Measurements from ENCODE around the gene LMTK3.
A peak's percentile ranks its signal among the peaks of the same experiment; 100 is the strongest.

The LMTK3 gene

DNA sequence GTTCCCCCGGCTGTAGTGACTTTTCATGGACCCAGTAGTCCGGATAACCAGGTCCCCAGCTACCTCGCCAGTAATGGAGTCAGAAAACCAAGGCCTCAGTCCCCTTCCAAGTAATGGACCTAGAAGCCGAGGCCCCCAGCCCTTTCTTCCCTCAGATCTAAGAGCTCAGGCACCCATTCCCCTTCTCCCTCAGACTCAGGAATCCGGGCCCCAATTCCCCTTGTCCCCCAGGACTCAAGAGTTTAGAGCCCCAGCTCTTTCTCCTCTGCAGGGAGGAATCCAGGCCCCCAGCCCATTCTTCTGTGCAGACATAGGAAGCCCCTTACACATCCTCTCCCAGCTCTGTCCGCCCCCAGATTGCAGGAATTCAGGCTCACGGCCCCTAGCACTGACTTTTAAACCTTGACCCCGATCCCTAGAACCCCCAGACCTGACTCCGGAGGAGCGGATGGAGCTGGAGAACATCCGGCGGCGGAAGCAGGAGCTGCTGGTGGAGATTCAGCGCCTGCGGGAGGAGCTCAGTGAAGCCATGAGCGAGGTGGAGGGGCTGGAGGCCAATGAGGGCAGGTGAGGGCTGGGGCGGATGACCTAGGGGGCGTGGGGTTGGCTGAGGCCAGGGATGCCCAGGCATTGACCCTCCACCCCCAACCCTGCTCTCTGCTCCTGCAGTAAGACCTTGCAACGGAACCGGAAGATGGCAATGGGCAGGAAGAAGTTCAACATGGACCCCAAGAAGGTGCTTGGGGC, 41.5 kb downstream of the LMTK3 start:
- no peak for DNase-seq

DNA sequence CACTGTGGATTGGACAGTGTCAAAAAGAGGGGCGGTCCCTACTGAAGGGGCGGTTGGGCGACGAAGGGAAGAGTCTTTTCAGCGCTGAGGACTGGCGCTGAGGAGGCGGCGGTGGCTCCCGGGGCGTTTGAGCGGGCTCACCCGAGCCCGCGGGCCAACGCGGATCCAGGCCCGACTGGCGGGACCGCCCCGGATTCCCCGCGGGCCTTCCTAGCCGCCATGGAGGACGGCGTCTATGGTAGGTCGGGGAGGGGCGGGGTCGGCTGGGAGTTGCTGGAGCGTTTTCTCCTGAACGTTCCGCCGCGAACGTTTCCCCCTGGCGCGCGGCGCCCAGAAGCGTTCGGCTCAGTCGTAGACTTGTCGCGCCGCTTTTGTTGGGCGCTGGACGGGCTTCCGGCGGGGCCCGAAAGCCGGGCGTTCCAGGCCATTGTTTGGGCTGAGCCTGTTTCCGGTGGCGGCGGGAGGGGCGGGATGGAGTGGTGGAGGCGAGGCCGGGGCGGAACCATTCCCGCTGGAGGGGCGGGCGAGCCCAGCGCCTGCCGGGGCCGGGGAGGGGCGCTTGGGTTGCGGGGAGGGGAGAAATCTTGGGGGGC, 42.2 kb downstream of the LMTK3 start, which contains the start of gene CYTH2:
CYTH2 (plus strand) TSS at position 81 of the 593 bp plus-strand sequence; CDS start at position 220, 139 bp downstream.
- DNase-seq: peak; percentile 86

DNA sequence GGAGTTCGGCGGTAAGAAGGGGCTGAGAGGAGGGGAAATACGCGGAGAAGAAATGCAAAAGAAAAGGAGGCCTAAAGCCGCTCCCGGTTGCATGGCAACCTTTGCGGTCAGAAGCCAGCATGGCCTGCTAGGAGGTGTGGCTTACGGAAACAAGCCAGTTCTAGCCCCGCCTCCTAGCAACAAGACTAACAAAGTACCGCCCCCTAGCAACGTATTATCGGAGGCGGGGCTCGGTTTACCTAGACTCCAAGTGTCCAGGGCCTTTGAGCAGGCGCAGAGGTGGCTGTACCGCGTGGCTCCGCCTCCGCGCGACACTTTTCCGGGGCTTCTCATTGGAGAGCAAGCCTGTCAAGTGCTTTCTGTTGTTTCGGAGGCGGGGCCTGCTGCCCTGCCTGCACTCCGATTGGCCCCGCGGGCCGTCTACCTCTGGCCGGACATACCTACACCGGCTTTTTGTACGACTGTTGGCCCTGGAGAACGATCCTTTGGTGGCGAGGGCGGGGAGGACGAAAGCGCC, 42.8 kb downstream of the LMTK3 start:
- DNase-seq: peak; percentile 99

- DNase-seq: no peak
Measured at GRCh38 chr19:48466561-48467325, 44.9 kb downstream of the LMTK3 start.

DNA sequence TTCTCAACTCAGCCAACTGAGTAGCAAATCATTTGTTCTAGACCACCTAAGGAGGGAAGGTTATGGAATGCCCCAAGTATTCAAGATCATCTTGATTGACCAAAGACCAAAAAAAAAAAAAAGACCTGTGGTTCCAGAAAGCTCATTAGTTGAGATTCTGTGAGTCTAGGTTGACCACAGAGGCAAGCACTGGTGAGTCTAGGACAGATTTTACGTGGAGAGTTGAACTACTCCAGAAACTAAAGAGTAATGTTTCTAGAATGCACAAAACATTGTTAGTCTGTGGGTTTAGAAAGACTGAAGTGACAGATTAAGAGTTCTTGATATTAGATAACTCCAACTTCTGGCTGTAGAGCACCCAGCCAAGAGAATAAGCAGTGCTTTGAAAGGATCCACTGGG, 46.4 kb downstream of the LMTK3 start:
- DNase-seq: no peak

DNA sequence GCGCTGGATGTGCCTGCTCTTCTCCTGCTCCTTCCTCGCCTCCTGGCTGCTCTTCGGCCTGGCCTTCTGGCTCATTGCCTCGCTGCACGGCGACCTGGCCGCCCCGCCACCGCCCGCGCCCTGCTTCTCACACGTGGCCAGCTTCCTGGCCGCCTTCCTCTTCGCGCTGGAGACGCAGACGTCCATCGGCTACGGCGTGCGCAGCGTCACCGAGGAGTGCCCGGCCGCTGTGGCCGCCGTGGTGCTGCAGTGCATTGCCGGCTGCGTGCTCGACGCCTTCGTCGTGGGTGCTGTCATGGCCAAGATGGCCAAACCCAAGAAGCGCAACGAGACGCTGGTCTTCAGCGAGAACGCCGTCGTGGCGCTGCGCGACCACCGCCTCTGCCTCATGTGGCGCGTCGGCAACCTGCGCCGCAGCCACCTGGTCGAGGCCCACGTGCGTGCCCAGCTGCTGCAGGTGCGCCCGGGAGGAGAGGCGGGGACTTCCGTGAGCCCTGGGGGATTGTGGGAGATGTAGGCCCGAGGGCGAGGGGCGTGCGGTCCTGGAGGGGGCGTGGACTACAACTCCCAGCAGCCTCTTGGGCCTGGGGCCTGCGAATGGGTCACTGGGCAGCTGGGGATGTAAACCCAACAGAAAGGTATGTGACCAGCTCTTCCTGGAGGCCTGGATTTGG, 49.5 kb downstream of the LMTK3 start:
- DNase-seq: no peak

DNA sequence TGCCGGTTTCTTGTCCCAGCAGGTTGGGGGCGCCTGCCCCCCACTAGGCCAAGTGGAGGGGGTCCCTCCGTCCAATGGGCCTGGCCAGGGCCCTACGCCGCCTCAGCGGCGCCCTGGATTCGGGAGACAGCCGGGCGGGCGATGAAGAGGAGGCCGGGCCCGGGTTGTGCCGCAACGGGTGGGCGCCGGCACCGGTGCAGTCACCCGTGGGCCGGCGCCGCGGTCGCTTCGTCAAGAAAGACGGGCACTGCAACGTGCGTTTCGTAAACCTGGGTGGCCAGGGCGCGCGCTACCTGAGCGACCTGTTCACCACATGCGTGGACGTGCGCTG, 50.0 kb downstream of the LMTK3 start:
- DNase-seq: no peak

- DNase-seq: no peak
Measured at GRCh38 chr19:48458016-48458415, 53.6 kb downstream of the LMTK3 start.

DNA sequence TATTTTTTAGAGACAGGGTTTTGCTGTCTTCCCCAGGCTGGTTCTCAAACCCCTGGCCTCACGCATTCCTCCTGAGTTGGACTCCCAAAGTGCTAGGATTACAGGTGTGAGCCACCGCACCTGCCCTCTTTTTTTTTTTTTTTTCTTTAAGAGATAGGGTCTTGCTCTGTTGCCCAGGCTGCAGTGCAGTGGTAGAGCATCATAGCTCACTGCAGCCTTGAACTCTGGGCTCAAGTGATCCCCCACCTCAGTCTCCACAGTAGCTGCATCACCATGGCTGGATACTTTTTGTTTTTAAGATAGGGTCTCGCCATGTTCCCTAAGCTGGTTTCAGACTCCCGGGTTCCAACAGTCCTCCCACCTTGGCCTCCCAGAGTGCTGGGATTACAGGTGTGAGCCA, 54.8 kb downstream of the LMTK3 start:
- no peak for DNase-seq

DNA sequence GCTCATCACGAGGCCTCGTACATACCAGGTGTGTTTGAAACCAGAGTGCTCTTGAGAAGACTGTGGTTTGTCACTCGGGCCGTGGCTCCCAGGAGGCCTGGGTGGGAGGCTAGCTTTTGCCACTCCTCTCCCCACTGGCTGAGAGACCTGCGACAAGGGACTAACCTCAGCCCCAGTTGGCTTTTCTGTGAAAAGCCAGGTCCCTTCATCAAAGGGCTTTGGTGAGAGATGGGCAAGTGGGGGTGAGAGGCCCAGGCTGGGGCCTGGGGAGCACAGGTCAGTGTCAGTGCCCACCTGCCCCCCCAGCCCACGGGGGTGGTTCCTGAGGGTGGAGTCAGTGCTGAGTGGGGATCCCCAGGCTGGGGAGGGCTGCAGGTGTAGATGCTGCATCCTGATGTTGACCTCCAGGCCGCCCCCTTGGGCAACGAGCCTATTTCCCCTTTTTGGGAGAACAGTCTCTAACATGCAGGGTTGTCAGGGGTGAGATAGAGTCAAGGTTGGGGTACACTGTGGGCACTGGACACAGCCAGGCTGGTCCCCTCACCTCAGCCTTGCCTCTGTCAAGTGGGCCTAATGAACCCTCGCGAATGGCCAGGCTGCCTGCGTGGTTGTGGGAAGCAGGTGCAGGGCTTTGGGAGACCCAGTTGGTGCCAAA, 55.6 kb downstream of the LMTK3 start:
- no peak for DNase-seq

GRCh38 chr19:48455171-48455907, 56.3 kb downstream of the LMTK3 start, which contains the start of gene KCNJ14:
TSS of gene KCNJ14 (plus strand) at chr19:48455574. CDS start at chr19:48461725, 6,151 bp downstream.
- no peak for DNase-seq

GRCh38 chr19:48454150-48454730, 57.4 kb downstream of the LMTK3 start:
- DNase-seq: no peak

DNA sequence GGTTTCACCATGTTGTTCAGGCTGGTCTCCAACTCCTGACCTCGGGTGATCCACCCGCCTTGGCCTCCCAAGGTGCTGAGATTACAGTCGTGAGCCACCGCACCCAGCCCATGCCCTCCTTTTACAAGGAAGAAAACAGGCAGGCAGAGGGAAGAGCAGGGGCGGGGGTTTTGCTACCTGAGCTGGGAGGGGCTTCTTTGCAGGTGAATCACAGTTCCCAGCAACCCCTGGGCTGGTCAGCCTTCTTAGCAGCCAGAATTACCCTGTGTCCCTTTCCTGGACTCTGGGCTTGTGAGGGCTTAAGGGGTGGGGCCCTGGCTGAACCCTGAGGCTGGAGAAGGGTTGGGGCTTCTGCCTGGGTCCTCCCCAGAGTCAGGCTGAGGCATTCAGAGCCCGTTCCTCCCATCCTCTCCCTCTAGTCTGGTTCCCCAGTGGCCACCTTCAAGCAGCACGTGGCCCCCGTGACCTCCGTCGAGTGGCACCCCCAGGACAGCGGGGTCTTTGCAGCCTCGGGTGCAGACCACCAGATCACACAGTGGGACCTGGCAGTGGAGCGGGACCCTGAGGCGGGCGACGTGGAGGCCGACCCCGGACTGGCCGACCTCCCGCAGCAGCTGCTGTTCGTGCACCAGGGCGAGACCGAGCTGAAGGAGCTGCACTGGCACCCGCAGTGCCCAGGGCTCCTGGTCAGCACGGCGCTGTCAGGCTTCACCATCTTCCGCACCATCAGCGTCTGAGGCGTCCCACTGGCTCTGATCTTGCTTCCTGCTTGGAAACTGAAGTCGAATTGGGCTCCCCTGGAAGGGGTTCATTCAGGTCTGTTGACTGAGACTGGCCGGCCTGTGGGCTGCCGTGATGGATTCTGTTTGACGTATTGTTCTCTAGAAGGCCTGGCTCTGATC, 59.1 kb downstream of the LMTK3 start:
- no peak for DNase-seq

DNA sequence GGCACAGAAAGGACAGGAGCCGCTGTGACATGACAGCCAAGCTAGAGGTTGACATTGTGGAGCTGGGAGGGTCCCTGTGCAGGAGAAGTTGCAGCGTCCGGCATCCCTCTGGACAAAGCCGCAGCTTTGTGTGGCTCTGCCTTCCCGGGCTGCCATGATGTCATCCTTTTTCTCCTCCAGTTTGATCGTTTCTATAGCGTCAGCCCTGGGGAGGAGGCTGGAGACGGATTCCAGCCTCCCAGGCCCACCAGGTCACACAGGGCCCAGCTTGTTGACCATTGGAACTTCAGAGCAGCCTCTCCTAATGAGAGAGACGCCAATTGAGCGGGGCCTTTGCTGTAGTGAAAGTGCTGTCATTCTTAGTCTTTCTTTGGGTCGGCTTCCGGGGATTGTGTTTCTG, 60.0 kb downstream of the LMTK3 start:
- DNase-seq: no peak

DNA sequence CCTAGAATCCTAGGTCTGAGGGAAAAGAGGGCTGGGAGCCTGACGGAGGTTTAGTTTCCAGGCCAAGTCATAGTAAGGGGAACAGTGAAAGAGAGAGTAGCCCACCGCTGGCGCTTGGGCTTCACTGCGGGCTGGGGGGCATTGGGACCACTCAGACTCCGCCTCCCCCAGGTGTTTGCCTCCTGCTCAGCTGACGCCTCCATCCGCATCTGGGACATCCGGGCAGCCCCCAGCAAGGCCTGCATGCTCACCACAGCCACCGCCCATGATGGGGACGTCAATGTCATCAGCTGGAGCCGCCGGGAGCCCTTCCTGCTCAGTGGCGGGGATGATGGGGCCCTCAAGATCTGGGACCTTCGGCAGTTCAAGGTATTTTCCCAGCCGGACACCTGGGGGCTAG, 60.8 kb downstream of the LMTK3 start:
- no peak for DNase-seq

- DNase-seq: no peak
Measured at GRCh38 chr19:48450441-48450840, 61.2 kb downstream of the LMTK3 start.

DNA sequence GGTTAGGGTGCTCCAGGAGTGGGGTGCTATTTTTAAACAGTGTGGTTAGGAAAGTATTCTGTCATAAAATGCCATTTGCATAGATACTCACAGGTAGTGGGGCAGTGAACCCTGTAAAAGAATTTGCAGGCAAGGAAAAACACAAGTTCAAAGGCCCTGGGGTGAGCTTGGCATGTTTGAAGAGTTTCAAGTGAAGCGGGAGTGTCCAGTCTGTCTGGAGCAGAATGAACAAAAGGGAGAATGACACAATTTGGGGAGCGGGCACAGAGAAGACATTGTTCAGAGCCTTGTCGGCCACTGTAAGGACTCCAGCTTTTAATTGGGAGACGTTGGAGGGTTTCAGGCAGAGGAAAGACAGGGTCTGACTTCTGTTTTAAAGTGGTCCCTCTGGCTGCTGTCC, 63.1 kb downstream of the LMTK3 start:
- no peak for DNase-seq

DNA sequence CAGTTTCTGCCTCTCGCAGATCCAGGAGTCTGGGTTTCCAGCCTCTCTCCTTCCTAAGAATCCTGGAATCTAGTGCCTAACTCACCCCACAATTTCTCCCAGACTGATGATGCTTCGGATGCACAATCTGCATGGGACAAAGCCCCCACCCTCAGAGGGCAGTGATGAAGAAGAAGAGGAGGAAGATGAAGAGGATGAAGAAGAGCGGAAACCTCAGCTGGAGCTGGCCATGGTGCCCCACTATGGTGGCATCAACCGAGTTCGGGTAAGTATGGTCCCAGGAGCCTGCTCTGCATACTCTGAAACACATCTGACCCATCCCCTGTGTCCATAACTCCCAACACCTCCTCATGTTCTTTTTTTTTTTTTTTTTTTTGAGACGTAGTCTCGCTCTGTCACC, 65.1 kb downstream of the LMTK3 start:
- no peak for DNase-seq

GRCh38 chr19:48445606-48446481, 65.8 kb downstream of the LMTK3 start, which contains the start of gene GRWD1:
TSS of gene GRWD1 (plus strand) at chr19:48445983. CDS start at chr19:48446006, 23 bp downstream.
- peak; percentile 90 for DNase-seq

Data from NCI-H345 (cell line).